ENCODE data around the gene TMEM139.

Gene TMEM139

DNA sequence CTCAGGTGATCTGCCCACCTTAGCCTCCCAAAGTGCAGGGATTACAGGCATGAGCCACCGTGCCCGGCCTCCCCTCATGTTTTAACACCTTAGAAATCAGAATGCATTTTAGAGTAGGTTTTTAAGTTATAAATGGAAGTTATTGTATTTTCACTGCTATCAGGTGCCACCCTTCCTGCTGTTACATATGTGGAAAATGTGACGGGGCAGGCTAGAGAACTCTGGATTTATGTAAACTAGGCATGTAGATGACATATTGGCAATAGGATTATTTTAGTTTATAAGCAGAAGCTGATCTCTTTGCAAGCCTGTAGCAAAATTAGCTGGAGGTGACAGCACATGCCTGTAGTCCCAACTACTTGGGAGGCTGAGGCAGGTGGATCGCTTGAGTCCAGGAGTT, 5.5 kb downstream of the TMEM139 start:
- Histone ChIP-seq H3K79me2 (ENCODE audit: insufficient read depth, low read depth) (peaks cover 39% of the 10 kb centered on the region), H3K4me3 (IDR thresholded peaks at IDR 0.05; ENCODE audit: insufficient read depth, low read depth, low read length) (no peak overlapping the region), H3K36me3 (ENCODE audit: insufficient read depth) (peaks cover 22% of the 10 kb centered on the region), H3K27me3 (ENCODE audit: insufficient read depth, low read depth) (no peaks in the 10 kb centered on the region), H4K20me1 (ENCODE audit: insufficient read depth) (no peaks in the 10 kb centered on the region; the same call in 1 of the 2 replicates), H3K4me2 (peak overlapping the region; percentile 94; the same call in 1 of the 2 replicates), H3K4me1 (ENCODE audit: low read depth, poor library complexity, severe bottlenecking) (peaks cover 27% of the 10 kb centered on the region), H3K27ac (no peak overlapping the region), H2AFZ (ENCODE audit: low read depth) (no peak overlapping the region), H3K9ac (no peak overlapping the region)
- TF ChIP-seq, protein P1, sequence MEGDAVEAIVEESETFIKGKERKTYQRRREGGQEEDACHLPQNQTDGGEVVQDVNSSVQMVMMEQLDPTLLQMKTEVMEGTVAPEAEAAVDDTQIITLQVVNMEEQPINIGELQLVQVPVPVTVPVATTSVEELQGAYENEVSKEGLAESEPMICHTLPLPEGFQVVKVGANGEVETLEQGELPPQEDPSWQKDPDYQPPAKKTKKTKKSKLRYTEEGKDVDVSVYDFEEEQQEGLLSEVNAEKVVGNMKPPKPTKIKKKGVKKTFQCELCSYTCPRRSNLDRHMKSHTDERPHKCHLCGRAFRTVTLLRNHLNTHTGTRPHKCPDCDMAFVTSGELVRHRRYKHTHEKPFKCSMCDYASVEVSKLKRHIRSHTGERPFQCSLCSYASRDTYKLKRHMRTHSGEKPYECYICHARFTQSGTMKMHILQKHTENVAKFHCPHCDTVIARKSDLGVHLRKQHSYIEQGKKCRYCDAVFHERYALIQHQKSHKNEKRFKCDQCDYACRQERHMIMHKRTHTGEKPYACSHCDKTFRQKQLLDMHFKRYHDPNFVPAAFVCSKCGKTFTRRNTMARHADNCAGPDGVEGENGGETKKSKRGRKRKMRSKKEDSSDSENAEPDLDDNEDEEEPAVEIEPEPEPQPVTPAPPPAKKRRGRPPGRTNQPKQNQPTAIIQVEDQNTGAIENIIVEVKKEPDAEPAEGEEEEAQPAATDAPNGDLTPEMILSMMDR (conservative IDR thresholded peaks at IDR 0.05; ENCODE audit: low read depth, low read length), result no peak

DNA sequence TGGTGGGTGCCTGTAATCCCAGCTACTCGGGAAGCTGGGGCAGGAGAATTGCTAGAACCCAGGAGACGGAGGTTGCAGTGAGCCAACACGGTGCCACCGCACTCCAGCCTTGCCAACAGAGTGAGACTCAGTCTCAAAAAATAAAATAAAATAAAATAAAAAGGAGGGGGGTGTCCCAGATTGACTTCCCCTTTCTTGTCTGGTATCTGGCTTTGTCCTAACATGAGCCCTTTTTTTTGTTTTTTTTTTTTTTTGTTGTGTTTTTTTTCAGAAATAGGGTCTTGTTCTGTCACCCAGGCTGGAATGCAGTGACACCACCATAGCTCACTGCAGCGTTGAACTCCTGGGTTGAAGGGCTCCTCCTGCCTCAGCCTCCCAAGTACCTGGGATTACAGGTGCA, 8.1 kb downstream of the TMEM139 start:
- no peak overlapping the region for H3K4me3 ChIP-seq (IDR thresholded peaks at IDR 0.05; ENCODE audit: insufficient read depth, low read depth, low read length)
- H3K27me3 ChIP-seq (ENCODE audit: insufficient read depth, low read depth), result no peaks in the 10 kb centered on the region
- H3K36me3 ChIP-seq (ENCODE audit: insufficient read depth), result peaks cover 32% of the 10 kb centered on the region
- H3K9ac ChIP-seq, result no peak overlapping the region
- H2AFZ ChIP-seq (ENCODE audit: low read depth), result no peak overlapping the region
- H3K4me1 ChIP-seq (ENCODE audit: low read depth, poor library complexity, severe bottlenecking), result peaks cover 20% of the 10 kb centered on the region
- TF ChIP-seq, protein P1 (conservative IDR thresholded peaks at IDR 0.05; ENCODE audit: low read depth, low read length), result no peak
- no peak overlapping the region for H3K27ac ChIP-seq
- H3K79me2 ChIP-seq (ENCODE audit: insufficient read depth, low read depth), result peaks cover 39% of the 10 kb centered on the region
- no peak overlapping the region for H3K4me2 ChIP-seq
- H4K20me1 ChIP-seq (ENCODE audit: insufficient read depth), result no peaks in the 10 kb centered on the region

DNA sequence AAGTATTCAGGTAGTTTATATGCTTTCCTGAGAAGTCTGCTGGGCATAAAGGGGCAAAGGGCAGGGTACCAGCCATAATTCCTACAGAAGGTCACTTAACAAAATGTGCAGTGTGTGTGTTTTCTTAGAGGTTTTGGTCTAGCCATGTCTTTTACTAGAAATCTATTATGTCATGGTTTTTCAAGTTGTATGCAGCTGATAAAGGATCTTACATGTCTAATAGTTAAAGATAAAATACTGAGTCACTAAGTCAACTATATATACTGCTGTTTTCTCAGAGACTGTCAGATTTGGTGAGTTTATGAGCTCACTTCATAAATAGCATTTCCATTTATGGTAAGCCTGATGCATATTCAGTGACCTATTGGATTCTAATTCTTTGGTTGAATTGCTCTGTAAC, 11.1 kb downstream of the TMEM139 start:
- Histone ChIP-seq H3K79me2 (ENCODE audit: insufficient read depth, low read depth) (peaks cover 13% of the 10 kb centered on the region), H3K4me2 (no peak overlapping the region), H3K27me3 (ENCODE audit: insufficient read depth, low read depth) (no peaks in the 10 kb centered on the region), H3K36me3 (ENCODE audit: insufficient read depth) (peaks cover 47% of the 10 kb centered on the region), H3K9ac (no peak overlapping the region), H3K27ac (no peak overlapping the region), H4K20me1 (ENCODE audit: insufficient read depth) (no peaks in the 10 kb centered on the region), H2AFZ (ENCODE audit: low read depth) (no peak overlapping the region), H3K4me1 (ENCODE audit: low read depth, poor library complexity, severe bottlenecking) (peaks cover 3% of the 10 kb centered on the region), H3K4me3 (IDR thresholded peaks at IDR 0.05; ENCODE audit: insufficient read depth, low read depth, low read length) (no peak overlapping the region)
- TF ChIP-seq, protein P1 (conservative IDR thresholded peaks at IDR 0.05; ENCODE audit: low read depth, low read length), result no peak

DNA sequence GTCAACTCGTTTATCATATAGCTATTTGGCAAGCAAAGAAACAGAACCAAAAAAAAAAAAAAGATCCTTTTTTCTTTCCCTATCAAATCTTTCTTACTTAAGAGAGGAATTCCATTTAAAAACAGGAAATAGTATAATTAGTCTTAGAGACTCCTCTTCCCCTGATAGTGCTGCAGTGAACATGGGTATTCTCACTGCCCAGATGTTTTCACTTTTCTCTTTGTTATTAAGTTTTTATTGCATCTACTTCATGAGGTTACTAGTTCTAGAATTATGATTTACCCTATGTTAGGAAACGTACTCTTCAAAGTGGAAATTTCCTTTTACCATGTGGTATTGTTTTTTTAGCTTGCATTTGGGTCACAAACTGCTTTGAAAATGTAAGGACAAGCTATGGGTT, 11.9 kb downstream of the TMEM139 start:
- Histone ChIP-seq H3K4me1 (ENCODE audit: low read depth, poor library complexity, severe bottlenecking) (no peaks in the 10 kb centered on the region), H3K4me3 (IDR thresholded peaks at IDR 0.05; ENCODE audit: insufficient read depth, low read depth, low read length) (no peak overlapping the region), H3K36me3 (ENCODE audit: insufficient read depth) (peaks cover 43% of the 10 kb centered on the region), H4K20me1 (ENCODE audit: insufficient read depth) (no peaks in the 10 kb centered on the region), H3K79me2 (ENCODE audit: insufficient read depth, low read depth) (peaks cover 6% of the 10 kb centered on the region), H3K4me2 (no peak overlapping the region), H3K9ac (no peak overlapping the region), H2AFZ (ENCODE audit: low read depth) (no peak overlapping the region), H3K27me3 (ENCODE audit: insufficient read depth, low read depth) (no peaks in the 10 kb centered on the region), H3K27ac (no peak overlapping the region)
- TF ChIP-seq, protein P1 (conservative IDR thresholded peaks at IDR 0.05; ENCODE audit: low read depth, low read length), result no peak

Data from KMS-11 (cell line).